Esophagus (tissue), 2 donors: ENCODE measurements around the gene GABRB2. TPM values are rescaled to one million over a fixed set of nuclear protein-coding genes. Genes with fewer than 3 reads are reported as not detected.

Experiments used
- H3K27ac ChIP-seq, 2 donors: one replicate each; pipeline ENCODE4 v1.5.1; 2013; ENCODE audit warnings: low read depth in 2 of 2, mild to moderate bottlenecking in 2 of 2, inconsistent platforms in 1 of 2, low read length in 1 of 2, moderate library complexity in 1 of 2
- H3K27me3 ChIP-seq, 2 donors: one replicate each; pipeline ENCODE4 v1.6.1; 2013; ENCODE audit warnings: low read length in 2 of 2, control low read depth in 1 of 2, mild to moderate bottlenecking in 1 of 2; ENCODE audit not compliant: insufficient read depth in 2 of 2, control insufficient read depth in 1 of 2
- H3K36me3 ChIP-seq, 2 donors: one replicate each; pipeline ENCODE4 v1.6.1; 2013; ENCODE audit warnings: low read length in 1 of 2; ENCODE audit not compliant: control insufficient read depth in 2 of 2, insufficient read depth in 2 of 2
- H3K4me1 ChIP-seq, 2 donors: one replicate each; pipeline ENCODE4 v1.6.1; 2013; ENCODE audit warnings: low read length in 1 of 2; ENCODE audit not compliant: control insufficient read depth in 2 of 2, insufficient read depth in 2 of 2
- H3K4me3 ChIP-seq, 2 donors: one replicate each; pipeline ENCODE4 v1.5.1; 2013; ENCODE audit warnings: low read length in 2 of 2, mild to moderate bottlenecking in 2 of 2, low read depth in 1 of 2, moderate library complexity in 1 of 2
- H3K9me3 ChIP-seq, 2 donors: one replicate each; pipeline ENCODE4 v1.6.1; 2013; ENCODE audit warnings: mild to moderate bottlenecking in 2 of 2, low read depth in 1 of 2, low read length in 1 of 2, moderate library complexity in 1 of 2; ENCODE audit not compliant: control insufficient read depth in 2 of 2, insufficient read depth in 1 of 2
- WGBS, 2 donors: extraction: QIAGEN DNeasy Blood & Tissue Kit; methylation state at CpG; one replicate each; pipeline ENCODE4 v1.1.7; 2013; 5-methylcytosine and 5-hydroxymethylcytosine counted together
- polyA plus RNA-seq, 2 donors: library from polyadenylated mRNA; stranded (reverse); fragments of 200-250 nt; gene quantifications; one replicate each; pipeline ENCODE4 v1.2.3, GENCODE V29; 2013
- donor health status: healthy with polysubstance abuse.
- donor health status: Bipolar disorder and iron deficiency.

GABRB2 gene
- polyA plus RNA-seq, 2 donors = 0.02 to 0.08 TPM

- Histone ChIP-seq H3K4me3 (no peak overlapping the region), H3K36me3 (no peaks in the 10 kb centered on the region), H3K27ac (no peak overlapping the region), H3K4me1 (no peaks in the 10 kb centered on the region), H3K9me3 (no peaks in the 10 kb centered on the region), H3K27me3 (no peaks in the 10 kb centered on the region)
- WGBS, 2 donors = 18 to 40% methylated on average over 1 of the region's 1 CpG
Observed at GRCh38 chr5:161380486-161380885, 166.0 kb downstream of the GABRB2 start.

GRCh38 chr5:161378701-161379100 lies 167.8 kb downstream of the GABRB2 start:
- no peaks in the 10 kb centered on the region for H3K4me1 ChIP-seq
- H3K27ac ChIP-seq = no peak overlapping the region
- no peaks in the 10 kb centered on the region for H3K36me3 ChIP-seq
- H3K27me3 ChIP-seq = no peaks in the 10 kb centered on the region
- H3K4me3 ChIP-seq = no peak overlapping the region
- 86 to 92% methylated on average over 1 of the region's 1 CpG for WGBS, 2 donors
- H3K9me3 ChIP-seq = no peaks in the 10 kb centered on the region

GRCh38 chr5:161376034-161376433 lies 170.5 kb downstream of the GABRB2 start:
- no peaks in the 10 kb centered on the region for H3K27me3 ChIP-seq
- 93 to 97% methylated on average over 1 of the region's 1 CpG for WGBS, 2 donors

GRCh38 chr5:161373345-161373707 lies 173.2 kb downstream of the GABRB2 start:
- H3K36me3 ChIP-seq = no peaks in the 10 kb centered on the region
- H3K4me3 ChIP-seq = no peak overlapping the region
- no peaks in the 10 kb centered on the region for H3K4me1 ChIP-seq
- no peak overlapping the region for H3K27ac ChIP-seq
- H3K9me3 ChIP-seq = no peaks in the 10 kb centered on the region
- no peaks in the 10 kb centered on the region for H3K27me3 ChIP-seq

More at GRCh38 chr5:161376034-161376433, 170.5 kb downstream of the GABRB2 start:
- H3K4me1 ChIP-seq = no peaks in the 10 kb centered on the region
- no peaks in the 10 kb centered on the region for H3K9me3 ChIP-seq
- H3K4me3 ChIP-seq = no peak overlapping the region
- H3K36me3 ChIP-seq = no peaks in the 10 kb centered on the region
- H3K27ac ChIP-seq = no peak overlapping the region

- WGBS, 2 donors = 42 to 52% methylated on average over 2 of the region's 2 CpGs
- Histone ChIP-seq H3K4me3 (no peak overlapping the region), H3K27me3 (no peaks in the 10 kb centered on the region), H3K9me3 (no peaks in the 10 kb centered on the region), H3K36me3 (no peaks in the 10 kb centered on the region), H3K27ac (no peak overlapping the region), H3K4me1 (no peaks in the 10 kb centered on the region)
Observed at GRCh38 chr5:161372682-161373344, 173.7 kb downstream of the GABRB2 start.

GRCh38 chr5:161369022-161369421 lies 177.5 kb downstream of the GABRB2 start:
- no peak overlapping the region for H3K4me3 ChIP-seq
- H3K27me3 ChIP-seq = no peaks in the 10 kb centered on the region
- no peaks in the 10 kb centered on the region for H3K4me1 ChIP-seq
- H3K27ac ChIP-seq = no peak overlapping the region
- H3K36me3 ChIP-seq = no peaks in the 10 kb centered on the region
- 36 to 52% methylated on average over 3 of the region's 3 CpGs for WGBS, 2 donors
- no peaks in the 10 kb centered on the region for H3K9me3 ChIP-seq

- H3K36me3 ChIP-seq = no peaks in the 10 kb centered on the region
- no peaks in the 10 kb centered on the region for H3K4me1 ChIP-seq
- no peak overlapping the region for H3K4me3 ChIP-seq
- H3K27ac ChIP-seq = no peak overlapping the region
- WGBS, 2 donors = 87 to 92% methylated on average over 2 of the region's 2 CpGs
- H3K9me3 ChIP-seq = no peaks in the 10 kb centered on the region
- no peaks in the 10 kb centered on the region for H3K27me3 ChIP-seq
Observed at GRCh38 chr5:161358446-161358845, 188.1 kb downstream of the GABRB2 start.

- WGBS, 2 donors = 67 to 82% methylated on average over 2 of the region's 2 CpGs
- H3K27me3 ChIP-seq = no peaks in the 10 kb centered on the region
- no peaks in the 10 kb centered on the region for H3K9me3 ChIP-seq
- H3K4me3 ChIP-seq = no peak overlapping the region
- H3K4me1 ChIP-seq = no peaks in the 10 kb centered on the region
- no peak overlapping the region for H3K27ac ChIP-seq
- H3K36me3 ChIP-seq = no peaks in the 10 kb centered on the region
Observed at GRCh38 chr5:161344234-161344633, 202.3 kb downstream of the GABRB2 start.

- no peaks in the 10 kb centered on the region for H3K9me3 ChIP-seq
- no peaks in the 10 kb centered on the region for H3K36me3 ChIP-seq
- WGBS, 2 donors = 75 to 76% methylated on average over 5 of the region's 5 CpGs
- H3K4me3 ChIP-seq = no peak overlapping the region
- H3K27ac ChIP-seq = no peak overlapping the region
- no peaks in the 10 kb centered on the region for H3K27me3 ChIP-seq
- H3K4me1 ChIP-seq = no peaks in the 10 kb centered on the region
Observed at GRCh38 chr5:161342886-161343285, 203.6 kb downstream of the GABRB2 start.

- H3K27me3 ChIP-seq = no peaks in the 10 kb centered on the region
- 26 to 45% methylated on average over 3 of the region's 3 CpGs for WGBS, 2 donors
- H3K4me3 ChIP-seq = no peak overlapping the region
- H3K27ac ChIP-seq = no peak overlapping the region
- H3K9me3 ChIP-seq = no peaks in the 10 kb centered on the region
- no peaks in the 10 kb centered on the region for H3K36me3 ChIP-seq
- H3K4me1 ChIP-seq = no peaks in the 10 kb centered on the region
Observed at GRCh38 chr5:161340012-161340411, 206.5 kb downstream of the GABRB2 start.
